MG63 (cell line): ENCODE measurements around the gene PNMA8B. TPM values are rescaled to one million over a fixed set of nuclear protein-coding genes. Genes with fewer than 3 reads are reported as not detected.

ENCODE experiments used
- DNase-seq: peaks from one replicate; pipeline ENCODE4 v3.0.0-alpha.2; 2020
- H3K27me3 ChIP-seq: fragments of 250-450 bp; sonication (Bioruptor Pico); 2 replicates; pipeline ENCODE4 v1.5.1; 2020; ENCODE audit warnings: mild to moderate bottlenecking, moderate library complexity
- H3K36me3 ChIP-seq: fragments of 250-450 bp; sonication (Bioruptor Pico); 2 replicates; pipeline ENCODE4 v1.5.1; 2020; ENCODE audit warnings: mild to moderate bottlenecking, moderate library complexity
- H3K4me3 ChIP-seq: fragments of 250-450 bp; sonication (Bioruptor Pico); 2 replicates; pipeline ENCODE4 v1.5.1; 2020; ENCODE audit warnings: mild to moderate bottlenecking, moderate library complexity
- H3K9me3 ChIP-seq: fragments of 250-450 bp; sonication (Bioruptor Pico); 2 replicates; pipeline ENCODE4 v1.5.1; 2020; ENCODE audit warnings: mild to moderate bottlenecking, moderate library complexity
- total RNA-seq: library from RNA; depleted of rRNA; stranded (reverse); fragments of >200 nt; shearing (Covaris generic); gene quantifications from 2 replicates; pipeline ENCODE4 v1.2.3, GENCODE V29; 2014; ENCODE audit warnings: low replicate concordance; rRNA removed

The PNMA8B gene
- total RNA-seq, 1 experiment from 2014 or later, result not detected

- DNase-seq, result no peak
- Histone ChIP-seq H3K4me3 (no peak overlapping the region), H3K27me3 (no peaks in the 10 kb centered on the region), H3K36me3 (no peaks in the 10 kb centered on the region), H3K9me3 (peaks cover 6% of the 10 kb centered on the region)
These were observed 44.3 kb downstream of the PNMA8B start for GRCh38 chr19:46451352-46451751.

DNA sequence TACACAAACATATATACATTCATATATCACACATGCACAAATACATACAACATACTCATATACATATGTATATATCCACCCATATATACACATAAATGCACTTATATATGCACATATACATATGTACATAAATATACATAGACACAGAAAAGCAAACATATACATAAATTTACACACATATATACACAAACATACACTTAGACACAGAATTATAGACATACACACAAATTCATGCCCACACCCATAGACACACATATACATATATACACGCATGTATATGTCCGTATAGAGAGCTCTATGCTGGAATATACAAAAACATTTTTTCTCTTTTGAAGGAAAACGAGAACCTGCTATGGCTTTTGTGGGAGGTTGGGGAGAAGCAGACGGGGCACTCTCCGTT is 44.9 kb downstream of the PNMA8B start:
- H3K9me3 ChIP-seq, result peaks cover 6% of the 10 kb centered on the region
- H3K36me3 ChIP-seq, result no peaks in the 10 kb centered on the region
- no peak for DNase-seq
- no peaks in the 10 kb centered on the region for H3K27me3 ChIP-seq
- no peak overlapping the region for H3K4me3 ChIP-seq

GRCh38 chr19:46449228-46449627 is 46.4 kb downstream of the PNMA8B start:
- Histone ChIP-seq H3K36me3 (no peaks in the 10 kb centered on the region), H3K27me3 (no peaks in the 10 kb centered on the region), H3K9me3 (peaks cover 6% of the 10 kb centered on the region), H3K4me3 (no peak overlapping the region)
- no peak for DNase-seq

GRCh38 chr19:46448601-46449000 is 47.1 kb downstream of the PNMA8B start:
- no peaks in the 10 kb centered on the region for H3K27me3 ChIP-seq
- peaks cover 6% of the 10 kb centered on the region for H3K9me3 ChIP-seq
- no peaks in the 10 kb centered on the region for H3K36me3 ChIP-seq
- DNase-seq, result no peak
- no peak overlapping the region for H3K4me3 ChIP-seq

- Histone ChIP-seq H3K4me3 (no peak overlapping the region), H3K36me3 (no peaks in the 10 kb centered on the region), H3K9me3 (peaks cover 6% of the 10 kb centered on the region), H3K27me3 (no peaks in the 10 kb centered on the region)
- DNase-seq, result no peak
These were observed 47.8 kb downstream of the PNMA8B start for GRCh38 chr19:46447824-46448223.

DNA sequence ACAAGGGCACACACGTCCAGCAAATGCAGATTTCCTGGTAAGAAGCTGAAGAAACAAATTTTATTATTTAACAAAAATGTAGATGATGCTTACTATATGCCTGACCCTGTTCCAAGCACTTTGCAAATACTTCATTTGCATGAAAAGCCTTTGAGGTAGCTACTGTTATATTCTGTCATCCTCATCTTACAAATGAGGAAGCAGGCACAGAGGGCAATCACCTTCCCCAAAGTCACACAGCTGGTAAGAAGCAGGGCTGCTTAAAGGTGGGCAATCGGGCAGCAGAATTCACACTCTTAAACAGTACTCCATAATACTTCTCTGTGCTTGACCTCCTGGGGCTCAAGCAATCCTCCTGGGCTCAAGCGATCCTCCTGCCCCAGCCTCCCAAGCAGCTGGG is 48.7 kb downstream of the PNMA8B start:
- no peaks in the 10 kb centered on the region for H3K27me3 ChIP-seq
- DNase-seq, result no peak
- H3K36me3 ChIP-seq, result no peaks in the 10 kb centered on the region
- H3K4me3 ChIP-seq, result no peak overlapping the region
- H3K9me3 ChIP-seq, result peaks cover 6% of the 10 kb centered on the region

GRCh38 chr19:46446021-46446420 is 49.6 kb downstream of the PNMA8B start:
- Histone ChIP-seq H3K9me3 (peaks cover 6% of the 10 kb centered on the region), H3K27me3 (no peaks in the 10 kb centered on the region), H3K4me3 (no peak overlapping the region), H3K36me3 (no peaks in the 10 kb centered on the region)
- no peak for DNase-seq

GRCh38 chr19:46442808-46443450 is 52.7 kb downstream of the PNMA8B start:
- Histone ChIP-seq H3K9me3 (no peaks in the 10 kb centered on the region), H3K4me3 (no peak overlapping the region), H3K27me3 (no peaks in the 10 kb centered on the region), H3K36me3 (no peaks in the 10 kb centered on the region)
- peak; percentile 76 for DNase-seq

DNA sequence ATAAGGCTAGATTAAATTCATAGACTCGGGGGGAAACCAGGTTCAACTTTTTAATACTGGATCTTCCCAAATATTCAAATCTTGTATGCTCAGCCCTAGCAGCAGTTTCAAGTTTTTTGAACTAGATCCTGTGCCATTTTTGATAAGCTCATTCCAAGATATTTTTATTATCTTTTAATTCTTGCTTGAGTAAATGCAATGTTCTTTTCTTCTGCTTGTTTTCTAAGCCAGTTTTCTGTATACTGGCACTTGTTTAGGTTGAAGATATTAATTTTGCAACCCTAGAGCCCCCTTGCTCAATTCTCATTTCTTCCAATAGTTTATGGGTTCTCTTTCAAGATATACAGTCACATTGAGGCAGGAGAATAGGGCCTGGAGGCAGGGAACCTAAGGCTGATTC is 53.8 kb downstream of the PNMA8B start:
- Histone ChIP-seq H3K9me3 (no peaks in the 10 kb centered on the region), H3K27me3 (no peaks in the 10 kb centered on the region), H3K36me3 (no peaks in the 10 kb centered on the region), H3K4me3 (no peak overlapping the region)
- DNase-seq, result no peak

Other genes starting within 250 kb of the PNMA8B start
- gene HIF3A, start 198.8 kb downstream of the PNMA8B start, total RNA-seq, result not detected in 2 replicates
- 90.7 and 102 TPM in 2 replicates for gene PPP5C, start 148.8 kb downstream of the PNMA8B start, total RNA-seq
- 11.6 and 15.9 TPM in 2 replicates for gene CCDC8, start 82.3 kb downstream of the PNMA8B start, total RNA-seq
- not detected in 2 replicates for gene PNMA8C, start 66.9 kb downstream of the PNMA8B start, total RNA-seq
- gene PNMA8A, start 24.3 kb downstream of the PNMA8B start, total RNA-seq, result 0.22 and 0.46 TPM in 2 replicates
- gene CALM3, start 105.5 kb upstream of the PNMA8B start, total RNA-seq, result 90.4 and 116 TPM in 2 replicates
- gene PTGIR, start 129.2 kb upstream of the PNMA8B start, total RNA-seq, result not detected in 2 replicates
- gene GNG8, start 140.3 kb upstream of the PNMA8B start, total RNA-seq, result not detected in 2 replicates
- gene DACT3, start 165.3 kb upstream of the PNMA8B start, total RNA-seq, result 1.5 and 1.7 TPM in 2 replicates
- gene PRKD2, start 221.2 kb upstream of the PNMA8B start, total RNA-seq, result 8.6 and 20.4 TPM in 2 replicates